GM19025 (cell line): ENCODE measurements around the gene CGB7.
"Not testable (repeated sequence)": the region's sequence is repeated elsewhere in the genome, so short reads cannot be mapped to it uniquely, and the experiment has no call there.

Experiments used
- ATAC-seq: cut with Tn5 transposase; IDR thresholded peaks from one replicate; pipeline ENCODE4 v1.9.1; 2021; ENCODE audit warnings: mild to moderate bottlenecking, low read depth, moderate library complexity; ENCODE audit not compliant: unreplicated experiment

The CGB7 gene

GRCh38 chr19:49043548-49043947, 14.0 kb downstream of the CGB7 start, which contains the start of gene CGB5:
TSS of gene CGB5 (plus strand) at chr19:49043848. CDS start at chr19:49044210, 362 bp downstream.
- not testable (repeated sequence) for ATAC-seq

- not testable (repeated sequence) for ATAC-seq
Measured at GRCh38 chr19:49042666-49043065, 14.9 kb downstream of the CGB7 start.

- ATAC-seq, result no peak
Measured at GRCh38 chr19:49042177-49042576, 15.4 kb downstream of the CGB7 start.

GRCh38 chr19:49039736-49040135, 17.8 kb downstream of the CGB7 start:
- not testable (repeated sequence) for ATAC-seq

- not testable (repeated sequence) for ATAC-seq
Measured at GRCh38 chr19:49038557-49039276, 18.8 kb downstream of the CGB7 start.

GRCh38 chr19:49038111-49038510, 19.4 kb downstream of the CGB7 start:
- ATAC-seq, result not testable (repeated sequence)

- not testable (repeated sequence) for ATAC-seq
Measured at GRCh38 chr19:49036815-49037214, 20.7 kb downstream of the CGB7 start, which contains the start of gene CGB1. TSS of gene CGB1 (minus strand) at chr19:49036895. CDS start at chr19:49036711, 184 bp downstream.

- not testable (repeated sequence) for ATAC-seq
Measured at GRCh38 chr19:49031642-49032301, 25.8 kb downstream of the CGB7 start, which contains the start of gene CGB2. TSS of gene CGB2 (plus strand) at chr19:49031890. CDS start at chr19:49032096, 206 bp downstream.

- not testable (repeated sequence) for ATAC-seq
Measured at GRCh38 chr19:49030323-49030722, 27.2 kb downstream of the CGB7 start.

- not testable (repeated sequence) for ATAC-seq
Measured at GRCh38 chr19:49029749-49030148, 27.8 kb downstream of the CGB7 start.

GRCh38 chr19:49028686-49029085, 28.9 kb downstream of the CGB7 start:
- not testable (repeated sequence) for ATAC-seq

GRCh38 chr19:49025599-49025998, 31.9 kb downstream of the CGB7 start:
- not testable (repeated sequence) for ATAC-seq

GRCh38 chr19:49025088-49025487, 32.5 kb downstream of the CGB7 start:
- ATAC-seq, result not testable (repeated sequence)

GRCh38 chr19:49024233-49024632, 33.3 kb downstream of the CGB7 start, which contains the start of gene CGB3:
TSS of gene CGB3 (minus strand) at chr19:49024333. CDS start at chr19:49023971, 362 bp downstream.
- ATAC-seq, result not testable (repeated sequence)

GRCh38 chr19:49022116-49022515, 35.4 kb downstream of the CGB7 start:
- ATAC-seq, result no peak

- ATAC-seq, result no peak
Measured at GRCh38 chr19:49020931-49021895, 36.3 kb downstream of the CGB7 start.

GRCh38 chr19:49020342-49020741, 37.2 kb downstream of the CGB7 start:
- ATAC-seq, result no peak

- no peak for ATAC-seq
Measured at GRCh38 chr19:49019242-49019932, 38.2 kb downstream of the CGB7 start.

GRCh38 chr19:49018388-49019241, 38.9 kb downstream of the CGB7 start:
- not testable (repeated sequence) for ATAC-seq
